Ovary (tissue), 9 donors: Measurements from ENCODE around the gene PADI3. TPM values are rescaled to one million over a fixed set of nuclear protein-coding genes. Genes with fewer than 3 reads are reported as not detected.

Experiments
- DNase-seq, 5 donors: peaks; one replicate each; pipeline ENCODE4 v3.0.0-alpha.2; 2019 to 2020
- H3K27ac ChIP-seq, 2 donors: fragments of 200-600 bp; one replicate each; pipeline versions ENCODE4 v1.5.1 to v1.8.0; 2019 to 2022
- H3K27me3 ChIP-seq: fragments of 200-600 bp; one replicate; pipeline ENCODE4 v1.8.0; 2022
- H3K36me3 ChIP-seq: fragments of 200-600 bp; sonication (generic); one replicate; pipeline ENCODE4 v1.5.1; 2019
- H3K4me1 ChIP-seq: one replicate; pipeline ENCODE4 v1.8.1; 2013; ENCODE audit warnings: mild to moderate bottlenecking, moderate library complexity; ENCODE audit not compliant: insufficient read depth
- H3K4me3 ChIP-seq: fragments of 200-600 bp; sonication (generic); one replicate; pipeline ENCODE4 v1.5.1; 2017
- H3K9me3 ChIP-seq, 2 donors: fragments of 200-600 bp in 1 of 2; sonication (generic) in 1 of 2; one replicate each; pipeline versions ENCODE4 v1.5.1 to v1.8.1; 2013 to 2019; ENCODE audit warnings: mild to moderate bottlenecking in 1 of 2, moderate library complexity in 1 of 2
- CTCF ChIP-seq, 3 donors: fragments of 450-650 bp in 2 of 3; fragments of 200-600 bp in 1 of 3; IDR thresholded peaks; one replicate each; pipeline versions ENCODE4 v1.5.1 to v1.8.0; 2016 to 2022; ENCODE audit warnings: antibody characterized with exemption in 3 of 3, mild to moderate bottlenecking in 1 of 3
- EP300 ChIP-seq: sonication (generic); formaldehyde crosslinking; IDR thresholded peaks from one replicate; pipeline ENCODE4 v1.6.1; 2017; ENCODE audit warnings: antibody characterized with exemption
- POLR2A ChIP-seq: fragments of 450-650 bp; IDR thresholded peaks from one replicate; pipeline ENCODE4 v1.6.1; 2017; ENCODE audit warnings: antibody characterized with exemption, mild to moderate bottlenecking, moderate library complexity
- WGBS, 3 donors: extraction: QIAGEN DNeasy Blood & Tissue Kit in 1 of 3; methylation state at CpG; one replicate each; pipeline versions ENCODE4 v1.1.5 to v1.1.7; 2013 to 2017; 5-methylcytosine and 5-hydroxymethylcytosine counted together
- intact Hi-C, 4 donors: fragments of 100-400 bp; cut with DNase I; formaldehyde crosslinking; loops; one replicate each; pipeline versions ENCODE4 v1.11.0 to v1.15.1; 2022 to 2023
- polyA plus RNA-seq, 2 donors: library from polyadenylated mRNA; stranded (reverse); fragments of 200-250 nt in 1 of 2; fragments of 350-450 nt in 1 of 2; fragmentation: Illumina TruSeq in 1 of 2; extraction: RNeasy Lipid Tissue Mini Kit (QIAGEN cat#74804) in 1 of 2; gene quantifications; one replicate each; pipeline ENCODE4 v1.2.3, GENCODE V29; 2013 to 2014
- total RNA-seq, 7 donors: library from RNA; depleted of rRNA in 2 of 7; stranded (reverse); fragments of >200 nt in 2 of 7; fragmentation: NEBNext Ultra II Directional in 3 of 7; extraction: Animal tissue kit (Norgen Biotek cat#: 25700) in 3 of 7; gene quantifications; one replicate each; pipeline versions ENCODE4 v1.1.0 to v1.2.4, GENCODE V29; 2016 to 2023
- donor health status: DM: no; HTN: no; CAD: no; lungs with moderate emphysema.
- donor health status: DM: no; HTN: no; CAD: no.
- donor health status: Bipolar disorder and iron deficiency.
- donor health status: DM: yes; HTN: yes; CAD: no.
- donor health status: DM: no; HTN: no; CAD: no.
- donor health status: DM: yes; HTN: yes; CAD: no.

The PADI3 gene
- total and polyA plus RNA-seq, 9 donors, result not detected

GRCh38 chr1:17251701-17252376 lies 2.9 kb downstream of the PADI3 start:
- H3K4me1 ChIP-seq, result no peaks in the 10 kb centered on the region
- H3K4me3 ChIP-seq, result no peak overlapping the region
- no peak for TF ChIP-seq EP300
- TF ChIP-seq POLR2A, result no peak
- no peak for TF ChIP-seq CTCF (IDR thresholded peaks at IDR 0.05)
- H3K36me3 ChIP-seq, result no peaks in the 10 kb centered on the region
- no peak for DNase-seq
- H3K27me3 ChIP-seq, result no peaks in the 10 kb centered on the region
- intact Hi-C loops, result no loop called here
- H3K27ac ChIP-seq, result no peak overlapping the region
- no peaks in the 10 kb centered on the region for H3K9me3 ChIP-seq
- WGBS, 3 donors, result 50 to 73% (median 70%) methylated on average over 3 of the region's 3 CpGs

GRCh38 chr1:17255336-17255735 lies 6.4 kb downstream of the PADI3 start:
- TF ChIP-seq CTCF (IDR thresholded peaks at IDR 0.05) (no peak), POLR2A (no peak), EP300 (no peak)
- Histone ChIP-seq H3K36me3 (no peaks in the 10 kb centered on the region), H3K4me1 (no peaks in the 10 kb centered on the region), H3K9me3 (no peaks in the 10 kb centered on the region), H3K4me3 (no peak overlapping the region), H3K27me3 (no peaks in the 10 kb centered on the region), H3K27ac (no peak overlapping the region)
- intact Hi-C loops, result no loop called here
- no peak for DNase-seq
- WGBS, 3 donors, result 65 to 81% (median 76%) methylated on average over 5 of the region's 5 CpGs

GRCh38 chr1:17258116-17258757 lies 9.3 kb downstream of the PADI3 start:
- Histone ChIP-seq H3K27ac (no peak overlapping the region), H3K27me3 (no peaks in the 10 kb centered on the region), H3K9me3 (no peaks in the 10 kb centered on the region), H3K4me1 (no peaks in the 10 kb centered on the region), H3K4me3 (no peak overlapping the region), H3K36me3 (no peaks in the 10 kb centered on the region)
- DNase-seq, result no peak
- intact Hi-C loops, result no loop called here
- WGBS, 3 donors, result 66 to 77% (median 71%) methylated on average over 9 of the region's 9 CpGs
- TF ChIP-seq CTCF (IDR thresholded peaks at IDR 0.05), result no peak

GRCh38 chr1:17258758-17259130 lies 9.8 kb downstream of the PADI3 start:
- no peaks in the 10 kb centered on the region for H3K9me3 ChIP-seq
- no peak overlapping the region for H3K4me3 ChIP-seq
- 88 to 92% (median 90%) methylated on average over 6 of the region's 6 CpGs for WGBS, 3 donors
- no peaks in the 10 kb centered on the region for H3K4me1 ChIP-seq
- H3K27ac ChIP-seq, result no peak overlapping the region
- TF ChIP-seq POLR2A (no peak), EP300 (no peak), CTCF (IDR thresholded peaks at IDR 0.05) (no peak)
- H3K36me3 ChIP-seq, result no peaks in the 10 kb centered on the region
- no peaks in the 10 kb centered on the region for H3K27me3 ChIP-seq
- no peak for DNase-seq
- intact Hi-C loops, result no loop called here
